Endothelial cell (in vitro differentiated cells): ENCODE measurements around the gene GPR158. TPM values are rescaled to one million over a fixed set of nuclear protein-coding genes. Genes with fewer than 3 reads are reported as not detected.
A peak's percentile ranks its signal among the peaks of the same experiment; 100 is the strongest.

Experiments used
- DNase-seq: peaks from one replicate; pipeline ENCODE4 v3.0.0; 2021; ENCODE audit warnings: low spot score
- H3K27ac Mint-ChIP-seq: one replicate; pipeline ENCODE4 v1.8.0; 2021; ENCODE audit warnings: mixed read lengths, inconsistent platforms; ENCODE audit not compliant: unreplicated experiment
- H3K27me3 Mint-ChIP-seq: one replicate; pipeline ENCODE4 v1.8.0; 2021; ENCODE audit warnings: mild to moderate bottlenecking, moderate library complexity, mixed read lengths, inconsistent platforms; ENCODE audit not compliant: unreplicated experiment
- H3K36me3 Mint-ChIP-seq: one replicate; pipeline ENCODE4 v1.8.0; 2021; ENCODE audit warnings: mild to moderate bottlenecking, low read depth, mixed read lengths, inconsistent platforms; ENCODE audit not compliant: unreplicated experiment
- H3K4me1 Mint-ChIP-seq: one replicate; pipeline ENCODE4 v1.8.0; 2021; ENCODE audit warnings: mild to moderate bottlenecking, mixed read lengths, inconsistent platforms; ENCODE audit not compliant: unreplicated experiment
- H3K4me3 Mint-ChIP-seq: one replicate; pipeline ENCODE4 v1.8.0; 2021; ENCODE audit warnings: mild to moderate bottlenecking, mixed read lengths, inconsistent platforms; ENCODE audit not compliant: unreplicated experiment
- H3K9me3 Mint-ChIP-seq: one replicate; pipeline ENCODE4 v1.8.0; 2021; ENCODE audit warnings: mixed read lengths, inconsistent platforms; ENCODE audit not compliant: unreplicated experiment
- CTCF ChIP-seq: fragments of 200-600 bp; sonication (generic); IDR thresholded peaks from one replicate; pipeline ENCODE4 v1.5.0; 2021; ENCODE audit warnings: antibody characterized with exemption; ENCODE audit not compliant: unreplicated experiment
- total RNA-seq: library from RNA; stranded (reverse); fragmentation: NEBNext Ultra II Directional; extraction: Animal tissue kit (Norgen Biotek cat#: 25700); gene quantifications from one replicate; pipeline ENCODE4 v1.2.1, GENCODE V29; 2021; ENCODE audit not compliant: unreplicated experiment

The GPR158 gene
- total RNA-seq, 1 donor from 2014 or later = 0.13 TPM

GRCh38 chr10:25492040-25492439 lies 317.2 kb downstream of the GPR158 start:
- Mint-ChIP-seq H3K27ac (no peak overlapping the region), H3K27me3 (no peaks in the 10 kb centered on the region), H3K9me3 (no peaks in the 10 kb centered on the region), H3K4me3 (no peak overlapping the region), H3K36me3 (no peaks in the 10 kb centered on the region), H3K4me1 (peaks cover 6% of the 10 kb centered on the region)
- DNase-seq = no peak
- TF ChIP-seq CTCF = no peak

GRCh38 chr10:25492680-25493079 lies 317.9 kb downstream of the GPR158 start:
- H3K4me1 Mint-ChIP-seq = peaks cover 6% of the 10 kb centered on the region
- H3K36me3 Mint-ChIP-seq = no peaks in the 10 kb centered on the region
- H3K9me3 Mint-ChIP-seq = no peaks in the 10 kb centered on the region
- H3K4me3 Mint-ChIP-seq = no peak overlapping the region
- H3K27me3 Mint-ChIP-seq = no peaks in the 10 kb centered on the region
- peak overlapping the region; percentile 79 for H3K27ac Mint-ChIP-seq
- no peak for DNase-seq
- TF ChIP-seq CTCF = no peak

GRCh38 chr10:25493122-25493893 lies 318.5 kb downstream of the GPR158 start:
- no peak overlapping the region for H3K4me3 Mint-ChIP-seq
- H3K4me1 Mint-ChIP-seq = peaks cover 6% of the 10 kb centered on the region
- DNase-seq = peak; percentile 21
- H3K36me3 Mint-ChIP-seq = no peaks in the 10 kb centered on the region
- peak overlapping the region; percentile 79 for H3K27ac Mint-ChIP-seq
- TF ChIP-seq CTCF = no peak
- no peaks in the 10 kb centered on the region for H3K27me3 Mint-ChIP-seq
- no peaks in the 10 kb centered on the region for H3K9me3 Mint-ChIP-seq

- TF ChIP-seq CTCF = no peak
- H3K36me3 Mint-ChIP-seq = no peaks in the 10 kb centered on the region
- H3K27me3 Mint-ChIP-seq = peaks cover 2% of the 10 kb centered on the region
- no peak for DNase-seq
- H3K4me3 Mint-ChIP-seq = no peak overlapping the region
- no peak overlapping the region for H3K27ac Mint-ChIP-seq
- peaks cover 6% of the 10 kb centered on the region for H3K4me1 Mint-ChIP-seq
- no peaks in the 10 kb centered on the region for H3K9me3 Mint-ChIP-seq
Observed at GRCh38 chr10:25497246-25497645, 322.4 kb downstream of the GPR158 start.

GRCh38 chr10:25498645-25499044 lies 323.8 kb downstream of the GPR158 start:
- no peaks in the 10 kb centered on the region for H3K36me3 Mint-ChIP-seq
- no peak for TF ChIP-seq CTCF
- H3K4me3 Mint-ChIP-seq = no peak overlapping the region
- DNase-seq = no peak
- no peaks in the 10 kb centered on the region for H3K4me1 Mint-ChIP-seq
- H3K27ac Mint-ChIP-seq = no peak overlapping the region
- H3K27me3 Mint-ChIP-seq = peaks cover 2% of the 10 kb centered on the region
- H3K9me3 Mint-ChIP-seq = no peaks in the 10 kb centered on the region
